ENCODE data around the gene ZDHHC12. TPM values are rescaled to one million over a fixed set of nuclear protein-coding genes. Genes with fewer than 3 reads are reported as not detected.

ZDHHC12 gene
- total RNA-seq, 1 experiment from 2014 or later: 57.6 TPM

- TF ChIP-seq SP1 (IDR thresholded peaks at IDR 0.05; ENCODE audit: low read depth) (no peak), YY1 (IDR thresholded peaks at IDR 0.05; ENCODE audit: extremely low read depth, insufficient replicate concordance, low read depth, low read length) (peak; percentile 46)
Observed at GRCh38 chr9:128684325-128685199, 39.4 kb downstream of the ZDHHC12 start (continued).

GRCh38 chr9:128684065-128684324 is 39.9 kb downstream of the ZDHHC12 start:
- TF ChIP-seq MAX (IDR thresholded peaks at IDR 0.05): no peak
- no peak for TF ChIP-seq ATF3 (IDR thresholded peaks at IDR 0.05)
- TF ChIP-seq SIN3A (IDR thresholded peaks at IDR 0.05; ENCODE audit: low read depth): no peak
- no peak for TF ChIP-seq YY1 (IDR thresholded peaks at IDR 0.05; ENCODE audit: extremely low read depth, insufficient replicate concordance, low read depth, low read length)
- TF ChIP-seq CEBPB (IDR thresholded peaks at IDR 0.05; ENCODE audit: low read depth): no peak
- peaks cover 62% of the 10 kb centered on the region for H3K79me2 ChIP-seq (ENCODE audit: insufficient read depth, low read length)
- H3K27ac ChIP-seq (ENCODE audit: low read depth, low read length): peak overlapping the region; percentile 94
- no peak overlapping the region for H2AFZ ChIP-seq (ENCODE audit: low read depth, low read length, poor library complexity, severe bottlenecking)
- RAD21 ChIA-PET (ENCODE audit: low non-redundant PET in 1 of 2, low total read pairs in 2 of 2, uncharacterized antibody in 2 of 2, unreplicated experiment in 2 of 2): interaction anchor here in 1 of 2 experiments (0.6 kb wide), 1 partner anchor 87 kb away, joined by 4 read pairs; no protein-coding TSS in a partner anchor
- no peaks in the 10 kb centered on the region for H3K27me3 ChIP-seq (ENCODE audit: insufficient read depth, low read length)
- TSS peak; percentile 87 for BruUV-seq (replicated peaks)
- H4K20me1 ChIP-seq (ENCODE audit: insufficient read depth): no peaks in the 10 kb centered on the region
- peak overlapping the region; percentile 96 for H3K4me3 ChIP-seq (replicated peaks in 1 of 2; ENCODE audit: low read depth in 1 of 2, low read length in 2 of 2)
- peak; percentile 4 for ATAC-seq
- no peaks in the 10 kb centered on the region for H3K9me3 ChIP-seq (ENCODE audit: control insufficient read depth in 1 of 2, insufficient read depth in 1 of 2, low read depth in 1 of 2, low read length in 2 of 2)
- CTCF ChIA-PET: interaction anchor here (1.0 to 2.6 kb wide), 3 partner anchors 13 to 48 kb away, joined by 3 to 14 read pairs (median 9); partner anchors contain the start of gene PKN3
- POLR2A ChIA-PET: interaction anchor here (0.6 to 3.4 kb wide), 16 partner anchors 9 to 205 kb away, joined by 3 to 24 read pairs (median 6); partner anchors contain the start of genes SPOUT1 and ZDHHC12
- no peaks in the 10 kb centered on the region for H3K9me2 ChIP-seq (ENCODE audit: insufficient read depth)
- DNase-seq (ENCODE audit: low read depth, low spot score): no peak
- peaks cover 25 to 44% of the 10 kb centered on the region in 2 experiments for H3K4me1 ChIP-seq (ENCODE audit: control insufficient read depth in 1 of 2, insufficient read depth in 2 of 2, low read length in 2 of 2)
- no peaks in the 10 kb centered on the region for H3K36me3 ChIP-seq (ENCODE audit: control insufficient read depth in 1 of 2, insufficient read depth in 2 of 2, low read length in 2 of 2)
- H3K9ac ChIP-seq (ENCODE audit: low read length): peak overlapping the region; percentile 99
- intact Hi-C loops (cut with micrococcal nuclease): no loop called here
- peak overlapping the region; percentile 83 for H3K4me2 ChIP-seq (ENCODE audit: low read length)

Measured in HCT116 (cell line).